GM18498 (cell line): ENCODE measurements around the gene ZC3HAV1.
"Not testable (repeated sequence)": the region's sequence is repeated elsewhere in the genome, so short reads cannot be mapped to it uniquely, and the experiment has no call there.

Experiments used
- ATAC-seq: cut with Tn5 transposase; IDR thresholded peaks from one replicate; pipeline ENCODE4 v1.9.1; 2021; ENCODE audit warnings: mild to moderate bottlenecking, moderate library complexity; ENCODE audit not compliant: unreplicated experiment

Gene ZC3HAV1

DNA sequence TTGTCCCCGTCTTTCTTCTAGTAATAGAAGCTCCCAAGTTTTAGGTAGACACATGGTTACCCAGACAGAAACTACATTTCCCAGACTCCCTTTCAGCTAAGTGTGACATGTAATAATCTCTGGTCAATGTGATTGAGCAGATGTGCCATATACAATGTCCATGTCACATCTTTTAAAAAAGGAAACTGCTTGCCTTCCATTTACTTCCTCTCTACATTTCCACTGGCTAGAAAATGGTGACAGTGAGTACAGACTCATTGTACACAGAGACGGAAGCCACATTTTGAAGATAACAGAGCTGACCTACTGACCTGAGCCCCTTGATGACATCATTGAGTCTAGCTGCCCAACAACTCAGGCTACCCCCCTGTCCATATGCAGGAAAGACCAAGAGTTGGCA is 21.3 kb downstream of the ZC3HAV1 start:
- no peak for ATAC-seq

DNA sequence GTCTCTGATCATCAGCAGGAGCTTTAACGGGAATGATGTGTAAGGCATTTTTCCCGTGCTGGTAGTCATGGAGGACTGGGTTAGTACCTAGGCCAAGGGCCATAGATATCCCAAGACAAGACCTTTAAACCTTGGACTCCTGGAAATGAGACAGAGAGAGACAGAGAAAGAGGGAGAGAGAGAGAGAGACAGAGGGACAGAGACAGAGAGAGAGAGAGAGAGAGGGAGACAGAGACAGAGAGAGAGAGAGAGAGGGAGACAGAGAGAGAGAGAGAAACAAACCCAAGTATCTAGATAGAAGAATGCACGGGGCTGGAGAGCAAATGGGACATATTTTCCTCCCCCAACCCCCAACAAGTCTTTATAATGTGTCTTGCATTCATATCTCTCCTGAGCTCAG is 22.3 kb downstream of the ZC3HAV1 start:
- no peak for ATAC-seq

DNA sequence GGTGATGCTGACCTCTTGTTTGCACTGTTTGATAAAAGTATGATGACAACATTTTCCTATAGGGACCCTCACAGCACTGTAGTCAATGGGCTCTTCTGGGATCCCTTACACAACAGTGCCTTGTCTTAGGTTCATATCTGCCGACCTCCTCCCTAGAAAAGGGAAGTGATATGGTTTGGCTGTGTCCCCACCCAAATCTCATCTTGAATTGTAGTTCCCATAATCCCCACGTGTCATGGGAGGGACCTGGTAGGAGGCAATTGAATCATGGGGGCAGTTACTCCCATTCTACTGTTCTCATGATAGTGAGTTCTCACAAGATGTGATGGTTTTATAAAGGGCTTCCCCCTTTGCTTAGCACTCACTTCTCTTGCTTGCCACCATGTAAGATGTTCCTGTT is 23.1 kb downstream of the ZC3HAV1 start:
- ATAC-seq = no peak

DNA sequence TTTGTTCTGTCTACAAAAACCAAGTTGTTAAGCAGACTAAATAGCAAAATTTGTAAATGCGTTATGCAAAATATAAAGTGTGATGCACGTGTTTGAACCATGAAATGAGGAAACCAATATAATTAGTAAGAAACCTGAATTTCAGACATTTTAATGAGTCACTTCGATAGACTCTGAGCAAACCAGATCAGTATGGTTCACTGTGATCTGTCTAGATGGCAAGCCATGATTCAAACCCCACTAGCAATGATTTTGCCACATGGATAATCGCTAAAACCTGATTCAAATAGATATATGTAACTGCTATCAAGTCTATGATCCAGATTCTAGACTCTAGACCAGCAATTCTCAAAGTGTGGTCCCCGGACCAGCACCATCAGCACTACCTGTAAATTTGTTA is 24.8 kb downstream of the ZC3HAV1 start:
- no peak for ATAC-seq

DNA sequence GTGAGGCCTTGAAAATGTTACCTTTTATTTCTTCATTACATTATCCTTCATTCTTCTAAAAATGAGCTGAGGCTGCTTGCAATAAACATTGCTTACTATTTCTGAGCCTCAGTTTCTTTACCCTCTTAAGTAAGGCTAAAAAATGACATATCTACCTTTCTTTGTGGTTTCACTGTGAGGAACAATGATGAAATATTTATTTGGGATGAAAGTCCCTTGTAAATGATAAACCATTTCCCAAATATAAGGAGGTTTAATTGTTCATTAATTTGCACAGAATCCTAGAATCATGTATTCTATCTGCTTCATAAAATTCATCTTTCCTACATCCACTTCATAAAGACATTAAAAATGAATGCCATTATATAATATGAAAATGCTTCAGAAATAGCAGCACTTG is 27.9 kb downstream of the ZC3HAV1 start:
- no peak for ATAC-seq

DNA sequence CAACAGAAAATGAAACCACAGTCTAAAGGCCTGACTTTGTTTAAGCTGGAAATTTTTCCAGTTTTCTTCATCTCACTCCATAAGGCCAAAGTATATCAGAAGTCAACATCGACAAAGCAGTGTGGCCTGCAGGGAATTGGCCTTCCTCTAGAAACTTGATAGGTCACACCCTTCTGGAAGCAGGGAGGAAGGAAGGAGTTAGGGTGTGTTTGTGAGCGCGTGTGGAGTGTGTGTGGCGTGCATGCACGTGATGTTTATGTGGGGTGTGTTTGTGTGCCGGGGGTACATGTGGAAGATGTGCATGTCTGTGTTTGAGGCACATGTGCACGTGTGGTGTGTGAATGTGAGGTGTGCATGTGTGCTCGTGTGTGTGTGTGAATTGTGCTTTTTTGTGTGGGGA is 28.6 kb downstream of the ZC3HAV1 start:
- ATAC-seq = no peak

DNA sequence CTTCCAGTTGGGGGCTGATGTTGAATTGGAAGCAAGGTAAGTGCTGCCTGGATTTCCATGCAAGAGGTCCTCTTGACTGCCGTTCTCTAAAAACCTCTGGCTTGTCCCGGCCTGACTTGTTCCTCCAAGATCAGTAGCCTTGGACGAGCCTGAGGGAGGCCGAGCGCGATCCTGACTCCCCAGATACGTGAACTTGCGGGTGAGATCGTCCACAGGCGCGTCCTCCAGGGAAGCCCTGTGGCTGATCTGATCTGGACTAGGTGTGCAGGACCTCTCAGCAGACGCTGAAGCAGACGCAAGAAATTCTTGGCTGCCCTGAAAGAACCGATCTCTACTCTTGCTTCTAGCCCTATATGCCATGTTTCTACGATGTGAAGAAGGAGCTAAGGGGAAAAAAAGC is 29.7 kb downstream of the ZC3HAV1 start:
- no peak for ATAC-seq

DNA sequence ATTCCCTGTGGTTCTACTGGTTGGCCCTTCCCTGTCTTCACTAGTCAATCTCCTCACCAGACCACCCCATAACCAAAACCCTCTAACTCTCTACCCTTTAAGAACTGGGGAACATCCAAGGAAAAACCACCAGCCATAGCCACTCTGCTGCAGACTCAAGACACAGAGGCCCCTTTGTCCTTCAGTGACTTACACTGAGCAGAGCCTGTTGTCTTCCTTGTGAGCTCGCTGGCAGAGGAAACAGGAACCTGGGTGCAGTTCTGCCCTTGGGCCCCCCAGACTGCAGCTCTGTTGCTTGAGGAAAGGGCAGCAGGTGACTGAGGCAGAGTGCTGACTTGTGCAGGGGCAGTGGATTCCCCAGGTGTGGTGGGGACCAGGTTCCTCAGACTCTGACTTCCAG is 30.6 kb downstream of the ZC3HAV1 start:
- ATAC-seq = no peak

DNA sequence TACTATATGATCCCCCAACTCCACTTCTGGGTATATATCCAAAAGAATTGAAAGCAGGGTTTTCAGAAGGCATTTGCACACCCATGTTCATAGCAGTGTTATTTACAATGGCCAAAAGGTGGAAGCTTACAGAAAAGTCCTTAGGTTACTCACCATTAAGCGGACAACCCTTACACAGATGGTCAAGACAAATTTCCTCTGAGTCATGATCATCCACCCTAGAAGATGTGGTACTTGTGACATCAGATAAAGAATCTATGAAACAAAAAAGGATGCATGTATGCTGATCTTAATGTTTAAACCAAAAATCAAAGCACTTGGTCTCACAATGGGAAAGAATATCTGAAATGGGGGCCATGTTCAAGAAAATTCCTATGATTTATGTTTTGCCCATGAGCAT is 31.1 kb downstream of the ZC3HAV1 start:
- ATAC-seq = no peak

DNA sequence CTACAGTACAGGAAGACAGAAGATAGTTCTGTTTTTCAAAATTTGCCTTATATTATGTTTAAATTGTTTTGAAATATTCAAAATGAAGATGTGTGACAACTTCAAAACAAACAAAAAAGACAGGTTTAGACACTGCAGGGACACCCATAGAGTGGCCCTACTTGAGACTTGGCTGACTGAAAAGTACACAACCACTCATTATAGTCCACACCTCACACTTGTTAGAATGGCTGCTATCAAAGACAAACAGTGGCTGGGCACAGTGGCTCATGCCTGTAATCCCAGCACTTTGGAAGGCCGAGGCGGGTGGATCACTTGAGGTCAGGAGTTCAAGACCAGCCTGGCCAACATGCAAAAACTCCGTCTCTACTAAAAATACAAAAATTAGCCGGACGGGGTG is 31.8 kb downstream of the ZC3HAV1 start:
- ATAC-seq = not testable (repeated sequence)

DNA sequence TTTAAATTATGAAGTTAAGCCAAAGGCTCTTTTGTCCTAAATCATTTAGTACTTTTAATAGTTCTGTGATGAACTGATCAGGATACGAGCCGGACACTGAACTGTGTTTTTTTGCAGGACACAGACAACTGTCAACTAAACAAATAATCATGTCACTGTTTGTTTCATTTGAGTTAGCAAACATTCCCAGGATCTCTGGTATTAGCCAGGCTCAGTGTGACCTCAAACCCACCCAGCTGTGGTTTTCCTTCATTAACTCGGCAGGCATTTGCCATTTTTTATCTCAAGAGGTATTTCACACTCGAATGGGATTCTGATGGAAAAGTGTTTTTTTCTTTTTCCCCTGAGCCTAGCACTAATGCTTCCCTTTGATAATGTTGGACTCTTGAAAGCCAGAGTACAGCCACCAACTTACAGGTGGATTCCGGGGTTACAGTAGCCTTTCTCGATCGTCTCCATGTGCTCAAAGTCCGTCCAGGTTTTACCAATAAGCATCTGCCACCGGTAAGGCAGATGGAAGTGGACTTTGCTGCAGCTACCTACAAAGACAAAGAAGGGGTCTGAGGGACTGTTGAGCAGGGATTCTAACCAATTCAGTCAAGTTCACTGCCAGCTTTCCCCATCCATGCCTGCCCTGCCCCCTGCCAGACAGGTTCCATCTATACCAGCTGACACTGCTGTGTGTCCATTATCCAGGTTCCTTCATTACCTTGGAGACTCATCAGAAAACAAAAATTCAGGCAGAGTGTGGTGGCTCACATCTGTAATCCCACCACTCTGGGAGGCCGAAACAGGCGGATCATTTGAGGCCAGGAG is 33.4 kb downstream of the ZC3HAV1 start:
- ATAC-seq = no peak

DNA sequence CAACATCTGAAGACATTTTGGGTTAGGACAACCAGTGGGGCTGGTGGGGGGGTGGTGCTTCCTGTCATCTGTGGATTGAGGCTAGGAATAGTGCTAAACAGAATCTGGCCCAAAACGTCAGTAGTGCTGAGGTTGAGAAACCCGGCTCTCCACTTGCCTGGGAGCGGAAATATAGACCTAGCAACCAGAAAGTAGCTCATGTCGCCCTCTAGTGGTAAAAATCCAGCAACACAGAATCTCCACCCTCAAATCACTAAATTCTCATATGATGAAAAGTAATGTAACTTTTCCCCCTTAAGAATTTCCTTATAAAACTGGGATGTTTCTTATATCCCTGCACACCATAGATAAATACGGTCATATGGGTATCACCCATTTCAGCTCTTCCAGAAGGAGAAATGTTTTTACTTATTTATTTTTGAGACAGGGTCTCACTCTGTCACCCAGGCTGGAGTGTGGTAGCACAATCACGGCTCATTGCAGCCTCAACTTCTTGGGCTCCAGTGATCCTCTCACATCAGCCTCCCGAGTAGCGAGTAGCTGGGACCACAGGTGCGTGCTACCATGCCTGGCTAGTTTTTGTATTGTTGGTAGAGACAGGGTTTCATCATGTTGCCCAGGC is 34.4 kb downstream of the ZC3HAV1 start:
- ATAC-seq = peak; percentile 90

DNA sequence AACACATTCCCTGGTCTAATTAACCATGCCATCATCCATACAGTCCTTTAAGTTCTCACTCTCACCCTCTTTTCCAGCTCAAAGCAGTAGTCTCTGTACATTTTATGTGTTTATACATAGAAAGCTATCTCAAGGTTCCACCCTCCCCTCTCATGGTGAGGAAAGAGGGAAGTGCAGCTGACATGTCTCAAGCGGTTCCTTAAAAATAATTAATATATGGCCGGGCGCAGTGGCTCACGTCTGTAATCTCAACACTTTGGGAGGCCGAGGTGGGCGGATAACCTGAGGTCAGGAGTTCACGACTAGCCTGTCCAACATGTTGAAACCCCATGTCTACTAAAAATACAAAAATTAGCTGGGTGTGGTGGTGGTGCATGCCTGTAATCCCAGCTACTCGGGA is 36.7 kb downstream of the ZC3HAV1 start:
- ATAC-seq = no peak

DNA sequence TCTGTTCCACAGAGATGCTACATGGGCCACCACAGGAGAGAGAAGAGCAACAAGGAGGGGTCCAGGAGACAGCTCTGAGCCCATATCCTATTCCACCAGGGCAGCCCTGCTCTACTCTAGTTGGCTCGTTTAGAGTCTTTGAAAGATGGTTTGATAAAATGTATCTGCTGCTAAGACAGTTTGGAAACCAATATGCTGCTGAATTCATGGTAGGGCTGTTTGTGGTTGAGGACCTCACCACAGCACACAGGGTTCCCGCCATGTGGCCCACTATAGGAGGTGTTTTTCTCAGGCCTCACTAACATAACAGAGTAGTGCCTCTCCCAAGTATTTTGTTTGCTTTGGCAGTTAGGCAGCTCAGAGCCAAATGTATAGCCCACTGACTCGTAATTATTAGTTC is 37.8 kb downstream of the ZC3HAV1 start:
- no peak for ATAC-seq

DNA sequence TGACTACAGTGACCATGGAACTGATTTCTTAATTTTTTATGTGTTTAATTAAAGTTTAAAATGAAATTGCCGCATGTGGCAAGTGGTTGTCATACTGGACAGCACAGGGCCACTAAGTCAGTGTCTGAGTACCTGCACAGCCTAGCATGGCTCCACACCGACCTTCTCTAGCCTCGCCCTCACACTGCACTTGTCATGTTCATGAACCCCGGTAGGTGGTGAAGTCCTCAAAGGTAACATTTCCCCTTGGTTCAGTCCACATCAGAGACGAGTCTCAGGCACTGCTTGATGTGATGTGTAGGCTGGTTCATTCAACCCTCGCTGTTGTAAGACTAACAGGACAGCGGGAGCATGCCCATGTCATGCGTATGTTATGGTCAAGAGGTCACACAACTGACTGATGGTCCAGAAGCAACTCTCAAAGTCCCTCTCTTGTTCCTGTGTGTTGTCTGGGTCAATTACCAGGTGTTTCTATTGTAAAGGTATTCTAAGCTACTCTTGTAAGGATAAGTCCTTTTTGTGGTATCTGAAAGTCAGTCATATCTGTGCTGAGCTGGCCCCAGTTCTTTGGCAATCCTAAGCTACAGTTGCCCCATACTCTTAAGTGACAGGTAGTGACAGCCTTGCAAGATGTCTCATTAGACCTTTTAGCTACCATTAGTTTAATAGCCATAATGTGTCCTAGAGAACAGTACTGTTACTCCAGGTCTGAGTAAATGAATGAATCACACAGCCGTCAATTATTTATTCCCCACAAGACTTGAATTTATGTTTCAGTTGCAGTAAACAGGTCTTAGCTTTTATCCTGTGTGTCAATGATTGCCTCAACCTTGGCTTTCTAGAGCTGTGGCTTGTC is 40.7 kb downstream of the ZC3HAV1 start:
- ATAC-seq = no peak

DNA sequence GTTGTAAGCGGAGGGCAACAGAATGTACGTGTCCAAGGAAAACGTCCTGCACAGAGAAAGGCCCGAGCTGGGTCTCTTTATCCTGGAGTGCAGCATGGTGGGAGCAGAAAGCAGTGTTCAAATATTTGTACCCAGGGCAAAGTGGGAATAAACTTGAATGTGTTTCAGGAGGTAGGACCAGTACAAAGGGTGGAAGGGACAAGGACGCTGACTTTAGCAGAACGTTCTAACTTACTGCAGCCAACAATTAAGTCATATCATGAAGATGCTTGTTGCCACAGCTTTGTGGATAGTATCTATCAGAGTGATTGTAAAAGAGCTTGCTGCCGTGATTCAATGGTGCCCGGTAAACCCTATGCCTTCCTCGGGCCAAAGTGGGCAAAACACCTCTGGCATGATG is 43.2 kb downstream of the ZC3HAV1 start:
- ATAC-seq = no peak

DNA sequence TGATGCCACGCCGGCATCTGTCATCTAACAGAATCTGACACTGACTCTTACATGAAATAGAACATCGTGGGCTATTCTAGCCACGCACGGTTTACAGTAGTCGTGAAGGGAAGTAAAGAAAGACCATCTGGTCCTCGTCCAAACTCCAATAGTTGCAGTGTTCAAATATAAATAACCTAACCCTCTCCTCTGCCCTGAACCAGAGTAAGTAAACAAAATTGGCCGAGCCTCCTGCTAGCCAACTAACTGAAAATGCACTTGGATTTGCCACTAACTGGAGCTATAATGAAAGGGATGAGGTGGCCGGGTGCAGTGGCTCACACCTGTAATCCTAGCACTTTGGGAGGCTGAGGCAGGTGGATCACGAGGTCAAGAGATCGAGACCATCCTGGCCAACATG is 44.2 kb downstream of the ZC3HAV1 start:
- no peak for ATAC-seq

DNA sequence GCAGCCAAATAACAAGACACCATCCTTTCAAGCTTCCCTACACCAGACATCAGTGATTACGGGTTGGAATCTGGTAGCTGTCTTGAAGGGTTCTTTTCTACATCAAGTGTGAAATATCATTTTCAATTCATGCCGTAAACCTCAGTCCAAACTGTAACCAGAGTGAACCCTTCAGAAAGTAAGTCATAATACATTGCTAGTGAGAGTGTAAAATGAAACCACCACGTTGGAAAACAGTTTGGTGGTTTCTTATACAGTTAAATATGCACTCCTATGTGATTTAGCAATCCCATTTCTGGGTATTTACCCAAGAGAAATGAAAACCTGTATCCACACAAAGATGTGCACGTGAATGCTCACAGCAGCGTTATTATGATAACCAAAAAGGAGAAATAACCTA is 48.1 kb downstream of the ZC3HAV1 start:
- ATAC-seq = no peak

DNA sequence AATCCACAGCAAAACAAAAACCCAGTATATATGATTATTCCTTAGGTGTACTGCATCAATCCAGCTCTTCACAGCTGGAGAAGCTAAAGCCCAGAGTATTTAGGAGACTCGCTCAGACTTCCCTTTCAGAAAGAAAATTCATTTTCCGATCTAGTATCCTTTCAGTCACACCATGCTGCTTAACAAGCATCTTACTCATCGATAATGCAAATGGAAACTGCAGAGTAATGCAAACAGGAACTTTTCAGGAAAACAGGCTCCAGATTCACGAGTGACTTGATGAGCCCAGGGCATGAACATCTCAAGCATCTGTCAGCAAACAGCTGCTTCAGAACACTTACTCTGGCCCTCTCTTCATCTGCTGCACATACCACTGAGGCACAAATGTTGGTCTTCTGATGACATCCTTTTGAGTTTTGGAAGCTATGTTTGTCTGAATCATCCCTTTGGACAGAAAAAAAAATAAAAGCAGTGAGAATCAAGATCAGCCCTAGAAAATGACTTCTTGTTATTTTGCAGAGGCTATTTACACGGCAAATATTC is 48.8 kb downstream of the ZC3HAV1 start:
- no peak for ATAC-seq

DNA sequence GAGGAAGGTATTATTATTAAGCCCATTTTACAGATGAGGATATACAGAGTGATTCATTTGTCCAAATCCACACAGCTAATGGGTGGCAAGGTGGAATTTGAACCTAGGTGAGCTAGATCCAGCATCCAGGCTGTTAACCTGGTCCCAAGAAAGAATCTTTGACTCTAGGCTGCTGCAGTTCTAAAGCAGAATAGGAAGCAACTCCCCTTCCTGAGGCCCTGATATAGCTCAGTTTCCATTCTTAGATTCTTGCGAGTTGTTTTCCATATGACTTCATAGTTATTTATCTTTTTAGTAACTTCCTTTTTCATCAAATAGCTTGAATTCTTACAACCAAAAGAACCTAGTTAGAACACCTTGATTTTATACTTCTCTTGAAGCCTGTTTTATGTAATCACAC is 49.6 kb downstream of the ZC3HAV1 start:
- ATAC-seq = no peak

DNA sequence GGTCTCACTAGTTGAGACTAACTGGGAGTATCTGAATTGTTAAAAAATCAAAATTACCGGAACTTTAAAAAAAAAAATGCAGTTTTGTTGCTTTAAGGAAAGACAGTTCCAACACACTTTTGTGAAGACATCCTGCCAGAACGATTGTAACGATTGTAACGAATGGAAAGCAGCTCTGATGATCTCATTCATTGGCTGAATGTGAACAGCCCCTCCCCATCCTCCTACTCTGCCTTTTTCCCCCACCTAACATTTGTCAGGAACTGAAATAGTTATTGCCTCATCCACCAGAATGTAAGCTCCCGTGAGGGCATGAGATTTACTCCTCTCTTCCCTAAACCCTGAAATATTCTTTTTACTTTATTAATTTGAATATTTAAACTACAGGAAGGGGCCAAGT is 50.6 kb downstream of the ZC3HAV1 start:
- ATAC-seq = no peak

DNA sequence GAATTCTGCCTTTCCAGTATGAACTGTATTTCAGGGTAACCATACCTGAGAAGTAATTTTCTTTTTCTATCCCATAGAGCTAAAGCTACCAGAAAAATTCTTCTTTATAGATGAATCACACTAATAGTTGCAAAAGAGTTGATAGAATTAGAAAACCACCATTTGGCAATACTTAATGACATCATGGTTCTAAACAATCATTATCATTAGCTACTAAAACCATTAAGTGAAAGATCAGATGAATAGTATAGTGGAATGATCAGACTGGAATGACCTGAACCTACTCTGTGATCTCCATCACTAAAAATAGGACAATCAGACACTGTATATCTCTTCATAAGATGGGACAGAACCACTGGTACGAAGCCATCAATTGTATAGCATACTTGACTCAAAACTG is 53.8 kb downstream of the ZC3HAV1 start:
- ATAC-seq = no peak
